Hepatocyte (in vitro differentiated cells): Measurements from ENCODE around the gene TCAP. TPM values are rescaled to one million over a fixed set of nuclear protein-coding genes. Genes with fewer than 3 reads are reported as not detected.

Experiments
- DNase-seq: peaks from one replicate; pipeline ENCODE4 v3.0.0-alpha.2; 2016; ENCODE audit warnings: low spot score
- H2AFZ ChIP-seq: fragments of 200-600 bp; sonication (generic); 2 replicates; pipeline ENCODE4 v1.6.0; 2016; ENCODE audit warnings: antibody characterized with exemption, mild to moderate bottlenecking
- H3K27ac ChIP-seq: fragments of 200-600 bp; sonication (generic); 2 replicates; pipeline ENCODE4 v1.5.1; 2016; ENCODE audit warnings: mild to moderate bottlenecking
- H3K27me3 ChIP-seq: fragments of 200-600 bp; sonication (generic); 2 replicates; pipeline ENCODE4 v1.6.1; 2016
- H3K36me3 ChIP-seq: fragments of 200-600 bp; sonication (generic); replicated peaks from 2 replicates; pipeline ENCODE4 v1.5.1; 2016; ENCODE audit warnings: low read depth; ENCODE audit not compliant: insufficient read depth
- H3K4me1 ChIP-seq: fragments of 200-600 bp; sonication (generic); 2 replicates; pipeline ENCODE4 v1.5.1; 2016; ENCODE audit warnings: mild to moderate bottlenecking, moderate library complexity; ENCODE audit not compliant: insufficient read depth
- H3K4me2 ChIP-seq: fragments of 200-600 bp; sonication (generic); 2 replicates; pipeline ENCODE4 v1.6.0; 2016
- H3K4me3 ChIP-seq: fragments of 200-600 bp; sonication (generic); 2 replicates; pipeline ENCODE4 v1.5.1; 2016; ENCODE audit warnings: mild to moderate bottlenecking
- H3K79me2 ChIP-seq: fragments of 200-600 bp; sonication (generic); 2 replicates; pipeline ENCODE4 v1.6.0; 2017; ENCODE audit warnings: mild to moderate bottlenecking
- H3K9me2 ChIP-seq: fragments of 200-600 bp; sonication (generic); replicated peaks from 2 replicates; pipeline ENCODE4 v1.6.0; 2017; ENCODE audit warnings: mild to moderate bottlenecking; ENCODE audit not compliant: insufficient read depth
- H3K9me3 ChIP-seq: fragments of 200-600 bp; sonication (generic); 2 replicates; pipeline ENCODE4 v1.5.1; 2016; ENCODE audit warnings: low read depth, mild to moderate bottlenecking
- H4K20me1 ChIP-seq: fragments of 200-600 bp; sonication (generic); 2 replicates; pipeline ENCODE4 v1.6.0; 2016; ENCODE audit warnings: mild to moderate bottlenecking; ENCODE audit not compliant: insufficient read depth, poor library complexity, severe bottlenecking
- CTCF ChIP-seq: fragments of 200-600 bp; sonication (generic); IDR thresholded peaks from 2 replicates; pipeline ENCODE4 v1.5.1; 2016; ENCODE audit warnings: antibody characterized with exemption, mild to moderate bottlenecking; ENCODE audit not compliant: poor library complexity
- EZH2 ChIP-seq: fragments of 200-600 bp; sonication (generic); IDR thresholded peaks from 2 replicates; pipeline ENCODE4 v1.6.1; 2016; ENCODE audit warnings: antibody characterized with exemption, mild to moderate bottlenecking, borderline replicate concordance
- EZH2phosphoT487 ChIP-seq: fragments of 200-600 bp; sonication (generic); IDR thresholded peaks from one replicate; pipeline ENCODE4 v1.6.1; 2018; ENCODE audit warnings: antibody characterized with exemption, mild to moderate bottlenecking, low read depth, moderate library complexity; ENCODE audit not compliant: unreplicated experiment, severe bottlenecking
- WGBS: methylation state at CpG from one replicate; pipeline ENCODE4 v1.1.6; 2016; ENCODE audit warnings: low lambda C conversion rate; ENCODE audit errors: missing lambda C conversion rate; 5-methylcytosine and 5-hydroxymethylcytosine counted together
- polyA plus RNA-seq: library from polyadenylated mRNA; unstranded; fragments of >200 nt; fragmentation: Nextera tagmentation; extraction: Ambion mirVana; gene quantifications from 2 replicates; pipeline ENCODE4 v1.2.1, GENCODE V29; 2016
- total RNA-seq: library from RNA; depleted of rRNA; stranded (reverse); fragments of >200 nt; gene quantifications from 2 replicates; pipeline ENCODE4 v1.2.3, GENCODE V29; 2014

TCAP gene
- total and polyA plus RNA-seq, 2 experiments from 2014 or later = 0.64 to 0.90 TPM

DNA sequence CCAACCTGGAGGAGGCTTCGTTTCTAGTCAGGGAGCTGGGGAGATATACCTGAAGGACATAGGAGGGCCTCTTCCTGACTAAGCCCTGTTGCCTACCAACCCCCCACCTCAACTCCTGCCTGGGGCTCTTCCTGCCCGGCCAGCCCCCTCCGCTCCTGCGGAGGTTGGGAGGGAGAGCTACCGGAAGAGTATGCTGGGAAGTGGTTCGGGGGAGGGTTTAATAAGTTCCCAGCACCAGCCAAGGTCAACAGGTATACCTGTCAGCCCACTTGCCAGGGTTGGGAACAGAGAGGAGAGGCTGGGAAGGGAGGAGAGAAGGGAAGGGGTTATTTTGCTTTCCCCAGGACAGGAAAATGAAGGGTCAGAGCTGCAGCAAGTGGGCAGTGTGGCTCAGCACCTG lies 33.7 kb upstream of the TCAP start:
- Histone ChIP-seq H3K36me3 (no peaks in the 10 kb centered on the region), H3K27ac (no peak overlapping the region), H2AFZ (no peak overlapping the region), H3K27me3 (peaks cover 26% of the 10 kb centered on the region), H3K9me2 (no peaks in the 10 kb centered on the region), H4K20me1 (no peaks in the 10 kb centered on the region), H3K4me2 (no peak overlapping the region), H3K4me1 (peaks cover 35% of the 10 kb centered on the region), H3K9me3 (no peaks in the 10 kb centered on the region), H3K4me3 (no peak overlapping the region), H3K79me2 (no peaks in the 10 kb centered on the region)
- 13% methylated on average over 6 of the region's 6 CpGs for WGBS
- DNase-seq = no peak
- no peak for TF ChIP-seq EZH2phosphoT487

DNA sequence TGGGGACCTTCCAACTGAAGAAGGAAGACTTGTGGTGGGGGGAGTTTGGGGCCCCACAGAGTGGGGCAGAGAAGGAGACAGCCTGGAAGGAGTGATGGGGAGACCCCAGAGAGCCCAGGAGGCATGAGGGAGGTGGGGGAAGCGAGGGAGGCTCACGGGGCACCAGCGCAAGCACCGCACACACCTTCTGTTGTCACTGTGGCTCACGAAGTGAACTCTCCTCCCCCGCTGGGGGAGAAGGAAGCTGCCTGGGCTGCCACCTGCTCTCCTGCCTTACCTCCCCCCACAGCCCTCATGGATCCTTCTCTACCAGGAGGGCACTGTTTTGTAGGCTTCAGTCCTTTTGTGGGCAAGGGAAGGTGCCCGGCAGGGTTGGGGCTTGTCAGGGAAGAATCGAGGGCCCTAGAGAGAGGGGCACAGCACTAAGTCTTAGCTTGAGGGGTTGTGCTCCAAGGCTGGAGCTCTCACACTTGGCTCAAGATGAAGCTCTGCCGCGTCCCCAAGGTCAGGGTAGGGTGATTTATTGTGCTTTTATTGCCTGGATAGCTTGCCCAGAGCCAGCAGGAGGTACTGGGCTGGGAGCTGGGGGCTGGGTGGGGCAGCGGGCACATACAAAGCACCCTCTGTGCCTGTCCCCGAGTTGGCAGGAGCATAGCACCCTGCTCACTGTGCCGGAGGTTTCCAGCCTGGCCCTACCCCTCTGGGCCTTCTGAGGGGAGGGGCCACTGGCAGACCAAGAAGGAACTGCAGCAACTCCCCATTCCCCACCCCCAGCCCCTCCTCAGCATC lies 32.8 kb upstream of the TCAP start:
- 47% methylated on average over 5 of the region's 13 CpGs for WGBS
- Histone ChIP-seq H4K20me1 (no peaks in the 10 kb centered on the region), H3K4me2 (no peak overlapping the region), H3K9me2 (no peaks in the 10 kb centered on the region), H3K4me3 (no peak overlapping the region), H3K4me1 (peaks cover 30% of the 10 kb centered on the region), H2AFZ (no peak overlapping the region), H3K27me3 (peaks cover 17% of the 10 kb centered on the region), H3K27ac (no peak overlapping the region), H3K79me2 (peaks cover 2% of the 10 kb centered on the region), H3K9me3 (no peaks in the 10 kb centered on the region), H3K36me3 (no peaks in the 10 kb centered on the region)
- no peak for TF ChIP-seq EZH2phosphoT487
- no peak for TF ChIP-seq CTCF
- TF ChIP-seq EZH2 = no peak
- no peak for DNase-seq

DNA sequence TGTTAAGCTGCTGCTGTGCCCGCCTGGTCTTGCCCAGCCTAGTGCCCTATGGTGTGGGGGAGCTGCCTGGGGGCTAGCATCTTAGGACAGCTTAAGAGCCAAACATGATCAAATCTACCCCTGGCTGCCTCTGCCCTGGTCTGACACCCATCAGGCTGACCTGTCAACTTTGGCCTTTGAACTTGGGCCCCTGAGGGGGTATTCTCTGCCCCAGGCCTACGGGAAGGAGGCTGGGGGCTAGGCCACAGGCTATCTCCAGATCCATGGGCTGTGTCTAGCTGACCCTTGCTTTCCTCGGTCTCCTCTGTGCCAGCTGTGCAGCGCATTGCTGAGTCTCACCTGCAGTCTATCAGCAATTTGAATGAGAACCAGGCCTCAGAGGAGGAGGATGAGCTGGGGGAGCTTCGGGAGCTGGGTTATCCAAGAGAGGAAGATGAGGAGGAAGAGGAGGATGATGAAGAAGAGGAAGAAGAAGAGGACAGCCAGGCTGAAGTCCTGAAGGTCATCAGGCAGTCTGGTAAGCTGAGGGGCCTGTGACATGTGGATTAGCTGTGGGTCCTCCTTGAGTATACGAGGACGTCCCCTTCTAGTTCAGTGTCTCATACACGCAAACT lies 31.5 kb upstream of the TCAP start:
- no peak overlapping the region for H3K4me3 ChIP-seq
- no peaks in the 10 kb centered on the region for H3K9me3 ChIP-seq
- no peak overlapping the region for H3K4me2 ChIP-seq
- H4K20me1 ChIP-seq = no peaks in the 10 kb centered on the region
- peaks cover 15% of the 10 kb centered on the region for H3K79me2 ChIP-seq
- no peak overlapping the region for H3K27ac ChIP-seq
- no peaks in the 10 kb centered on the region for H3K9me2 ChIP-seq
- WGBS = 87% methylated on average over 8 of the region's 8 CpGs
- no peak overlapping the region for H2AFZ ChIP-seq
- peaks cover 5% of the 10 kb centered on the region for H3K27me3 ChIP-seq
- TF ChIP-seq CTCF (no peak), EZH2 (no peak), EZH2phosphoT487 (no peak)
- H3K36me3 ChIP-seq = no peaks in the 10 kb centered on the region
- peaks cover 33% of the 10 kb centered on the region for H3K4me1 ChIP-seq
- no peak for DNase-seq

GRCh38 chr17:39634384-39634871 lies 30.7 kb upstream of the TCAP start:
- Histone ChIP-seq H3K9me2 (no peaks in the 10 kb centered on the region), H3K27ac (no peak overlapping the region), H3K9me3 (no peaks in the 10 kb centered on the region), H3K4me2 (no peak overlapping the region), H2AFZ (no peak overlapping the region), H3K4me1 (peaks cover 40% of the 10 kb centered on the region), H3K27me3 (no peaks in the 10 kb centered on the region), H3K36me3 (no peaks in the 10 kb centered on the region), H3K79me2 (peaks cover 23% of the 10 kb centered on the region), H3K4me3 (no peak overlapping the region), H4K20me1 (no peaks in the 10 kb centered on the region)
- peak; percentile 69 for DNase-seq
- WGBS = 48% methylated on average over 2 of the region's 2 CpGs
- TF ChIP-seq EZH2phosphoT487 = no peak
- no peak for TF ChIP-seq EZH2
- TF ChIP-seq CTCF = peak; percentile 69
